IMR-90 (cell line): ENCODE data around the gene OSMR.

Source experiments
- CEBPB ChIP-seq: IDR thresholded peaks from 2 replicates; pipeline ENCODE4 v1.6.1; 2012; ENCODE audit warnings: low read depth, low read length, improper control_type of control experiment
- CTCF ChIP-seq: conservative IDR thresholded peaks from 2 replicates; pipeline ENCODE4 v1.5.1; 2012; ENCODE audit warnings: mild to moderate bottlenecking, low read depth, low read length, improper control_type of control experiment
- ELK1 ChIP-seq: fragments of 150-350 bp; IDR thresholded peaks from 2 replicates; pipeline ENCODE4 v1.6.1; 2016; ENCODE audit warnings: low read depth, mild to moderate bottlenecking, low read length, moderate library complexity, borderline replicate concordance
- MAFK ChIP-seq: IDR thresholded peaks from 2 replicates; pipeline ENCODE4 v1.6.1; 2012; ENCODE audit warnings: low read depth, low read length, improper control_type of control experiment
- NFE2L2 ChIP-seq: fragments of 150-350 bp; IDR thresholded peaks from 2 replicates; pipeline ENCODE4 v1.6.1; 2016; ENCODE audit warnings: low read depth, mild to moderate bottlenecking, low read length
- POLR2A ChIP-seq: IDR thresholded peaks from 2 replicates; pipeline ENCODE4 v1.6.1; 2012; ENCODE audit warnings: mild to moderate bottlenecking, low read depth, low read length
- RFX5 ChIP-seq: IDR thresholded peaks from 2 replicates; pipeline ENCODE4 v1.8.0; 2012; ENCODE audit warnings: low read depth, mild to moderate bottlenecking, low read length, moderate library complexity
- USF2 ChIP-seq: fragments of 150-350 bp; IDR thresholded peaks from 2 replicates; pipeline ENCODE4 v1.6.1; 2017; ENCODE audit warnings: mild to moderate bottlenecking, antibody characterized with exemption, low read length, low read depth

- TF ChIP-seq CTCF, result no peak
- TF ChIP-seq RFX5, result no peak
- TF ChIP-seq NFE2L2, result no peak
- no peak for TF ChIP-seq POLR2A
- peak; percentile 12; the same call in 1 of the 2 replicates for TF ChIP-seq USF2
- no peak for TF ChIP-seq ELK1
- TF ChIP-seq MAFK, result no peak
- no peak for TF ChIP-seq CEBPB
These were observed 80.3 kb downstream of the OSMR start for GRCh38 chr5:38926121-38926520.
